GM12865 (cell line): Measurements from ENCODE around the gene RTTN.
"Not testable (repeated sequence)": the region's sequence is repeated elsewhere in the genome, so short reads cannot be mapped to it uniquely, and the experiment has no call there.

ENCODE experiments used
- DNase-seq: peaks from one replicate; pipeline ENCODE4 v3.0.0; 2010; ENCODE audit warnings: low read depth
- H3K4me3 ChIP-seq: 2 replicates; pipeline ENCODE4 v1.5.1; 2011; ENCODE audit warnings: mild to moderate bottlenecking, low read depth, low read length, control low read depth
- TF ChIP-seq, protein P1 (sequence below): IDR thresholded peaks from 2 replicates; pipeline ENCODE4 v1.5.1; 2011; ENCODE audit warnings: low read length, control low read depth, low read depth, inconsistent platforms; ENCODE audit not compliant: insufficient read depth; ENCODE audit errors: missing control alignments

RTTN gene

DNA sequence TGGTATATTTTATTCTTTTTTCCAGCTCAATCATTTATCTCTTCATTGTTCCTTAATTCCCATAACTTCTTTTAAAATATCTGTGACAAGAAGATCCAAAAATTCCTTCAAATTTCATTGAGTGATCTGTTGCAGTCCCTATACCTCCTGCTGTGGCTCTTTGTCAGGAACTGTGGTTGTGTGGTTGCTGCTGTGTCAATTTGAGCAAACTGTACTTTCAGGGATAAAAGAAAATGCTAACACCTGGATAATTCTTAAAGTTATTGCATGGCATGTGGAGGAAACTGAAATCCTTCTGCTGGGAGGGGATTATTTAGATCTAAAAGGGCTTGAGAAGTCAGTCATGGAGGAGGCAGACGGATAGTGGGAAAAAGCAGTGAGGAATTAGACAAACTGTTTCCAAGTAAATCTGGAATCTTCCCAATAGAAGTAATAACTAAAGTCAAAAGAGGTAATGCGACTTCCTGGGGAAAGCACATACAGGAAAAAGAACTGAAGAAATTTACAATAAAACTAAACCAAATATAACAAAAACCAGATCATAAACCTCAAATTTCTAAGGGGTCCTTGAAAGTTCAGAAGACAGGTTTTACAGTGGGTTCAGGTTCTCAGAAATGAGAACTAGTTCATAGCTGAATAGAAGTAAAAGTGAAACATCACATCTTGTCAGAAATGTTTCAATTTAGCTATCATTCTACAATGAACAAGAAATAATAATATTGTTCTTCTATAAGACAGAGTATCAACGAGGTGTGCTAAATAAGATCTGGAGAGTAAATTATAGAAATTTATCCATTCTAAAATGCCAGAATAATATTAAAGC is 224.3 kb downstream of the RTTN start:
- DNase-seq: peak; percentile 25
- peak overlapping the region; percentile 9; the same call in 1 of the 2 replicates for H3K4me3 ChIP-seq
- TF ChIP-seq, protein P1, sequence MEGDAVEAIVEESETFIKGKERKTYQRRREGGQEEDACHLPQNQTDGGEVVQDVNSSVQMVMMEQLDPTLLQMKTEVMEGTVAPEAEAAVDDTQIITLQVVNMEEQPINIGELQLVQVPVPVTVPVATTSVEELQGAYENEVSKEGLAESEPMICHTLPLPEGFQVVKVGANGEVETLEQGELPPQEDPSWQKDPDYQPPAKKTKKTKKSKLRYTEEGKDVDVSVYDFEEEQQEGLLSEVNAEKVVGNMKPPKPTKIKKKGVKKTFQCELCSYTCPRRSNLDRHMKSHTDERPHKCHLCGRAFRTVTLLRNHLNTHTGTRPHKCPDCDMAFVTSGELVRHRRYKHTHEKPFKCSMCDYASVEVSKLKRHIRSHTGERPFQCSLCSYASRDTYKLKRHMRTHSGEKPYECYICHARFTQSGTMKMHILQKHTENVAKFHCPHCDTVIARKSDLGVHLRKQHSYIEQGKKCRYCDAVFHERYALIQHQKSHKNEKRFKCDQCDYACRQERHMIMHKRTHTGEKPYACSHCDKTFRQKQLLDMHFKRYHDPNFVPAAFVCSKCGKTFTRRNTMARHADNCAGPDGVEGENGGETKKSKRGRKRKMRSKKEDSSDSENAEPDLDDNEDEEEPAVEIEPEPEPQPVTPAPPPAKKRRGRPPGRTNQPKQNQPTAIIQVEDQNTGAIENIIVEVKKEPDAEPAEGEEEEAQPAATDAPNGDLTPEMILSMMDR: no peak

DNA sequence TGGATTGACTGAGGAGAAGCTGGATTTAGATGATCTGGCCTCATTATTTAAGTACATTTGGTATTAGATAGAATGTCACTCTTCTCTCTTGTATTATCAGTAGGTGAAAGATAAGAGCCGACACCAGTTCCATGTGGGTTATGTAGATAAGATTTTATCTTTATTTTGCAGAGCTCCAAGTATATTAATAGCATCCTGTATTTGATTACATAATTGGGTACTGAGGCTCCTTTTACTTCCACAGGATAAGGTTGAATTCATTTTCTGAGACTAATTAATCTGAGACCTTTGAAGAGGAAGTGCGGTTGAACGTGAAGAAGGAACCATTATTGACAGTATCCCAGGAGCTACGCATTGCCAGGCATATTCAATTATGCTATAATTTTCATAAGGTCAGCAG is 225.0 kb downstream of the RTTN start:
- no peak for DNase-seq
- TF ChIP-seq, protein P1: no peak
- H3K4me3 ChIP-seq: no peak overlapping the region

DNA sequence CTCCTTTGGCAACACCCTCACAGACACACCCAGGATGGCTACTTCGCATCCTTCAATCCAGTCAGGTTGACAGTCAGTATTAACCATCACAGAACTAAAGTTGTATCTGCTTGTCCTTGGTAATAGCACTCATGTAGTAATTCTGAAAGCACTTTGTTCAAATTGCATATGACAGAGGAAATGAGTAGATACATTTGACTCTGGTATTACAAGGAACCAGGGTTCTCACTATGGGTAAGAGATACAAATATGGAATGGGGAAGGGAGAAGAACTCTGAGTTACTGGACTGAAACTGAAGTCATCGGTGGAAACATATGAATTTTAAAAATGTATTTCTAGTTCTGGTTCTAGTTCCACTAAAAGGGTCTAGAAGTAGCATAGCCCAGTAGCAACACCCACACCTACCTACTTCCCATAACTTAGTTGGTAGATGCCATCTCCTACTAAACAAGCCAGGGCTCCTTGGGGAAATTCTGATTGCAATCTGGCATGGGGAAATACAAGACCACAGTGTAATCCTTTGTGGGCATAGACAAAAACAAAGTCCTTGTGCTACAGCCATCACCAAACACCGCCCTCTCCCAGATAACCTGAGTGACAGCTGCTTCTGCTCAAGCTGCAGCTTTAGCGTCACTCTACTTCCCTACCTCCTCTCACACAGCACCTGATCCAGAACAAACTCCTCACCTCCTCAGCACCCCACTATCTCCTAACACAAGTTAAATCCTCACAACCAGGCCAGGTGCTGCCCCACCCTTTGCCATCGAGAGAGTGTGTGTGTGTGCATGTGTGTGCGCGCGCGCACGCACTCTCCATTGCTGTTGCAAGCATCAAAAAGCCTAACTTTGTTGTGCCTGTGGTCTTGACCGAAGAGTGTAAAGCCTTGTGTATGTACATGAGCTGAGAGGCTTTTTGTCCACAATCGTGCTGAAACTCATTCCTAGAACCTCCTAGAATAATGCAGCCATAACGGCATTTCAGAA is 226.5 kb downstream of the RTTN start:
- peak; percentile 57 for DNase-seq
- H3K4me3 ChIP-seq: no peak overlapping the region
- TF ChIP-seq, protein P1: no peak

DNA sequence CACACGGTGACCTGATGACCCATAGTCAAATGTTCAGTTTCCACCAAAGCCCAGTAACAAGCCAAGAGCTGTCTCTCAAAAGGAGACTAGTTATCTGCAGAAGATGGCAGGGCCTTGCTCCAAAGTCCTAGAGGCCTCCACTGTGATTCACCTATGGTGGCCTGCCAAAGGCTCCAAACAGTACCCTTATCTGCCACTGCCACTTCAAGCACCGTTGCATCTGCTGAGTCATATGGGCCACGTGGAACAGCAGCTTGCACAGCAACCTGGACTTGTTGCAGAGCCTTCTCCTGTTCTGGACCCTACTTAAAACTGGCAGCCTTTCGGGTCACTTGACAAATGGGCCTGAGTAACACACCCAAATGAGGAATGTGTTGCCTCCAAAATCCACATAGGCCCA is 230.2 kb downstream of the RTTN start:
- not testable (repeated sequence) for H3K4me3 ChIP-seq, DNase-seq

DNA sequence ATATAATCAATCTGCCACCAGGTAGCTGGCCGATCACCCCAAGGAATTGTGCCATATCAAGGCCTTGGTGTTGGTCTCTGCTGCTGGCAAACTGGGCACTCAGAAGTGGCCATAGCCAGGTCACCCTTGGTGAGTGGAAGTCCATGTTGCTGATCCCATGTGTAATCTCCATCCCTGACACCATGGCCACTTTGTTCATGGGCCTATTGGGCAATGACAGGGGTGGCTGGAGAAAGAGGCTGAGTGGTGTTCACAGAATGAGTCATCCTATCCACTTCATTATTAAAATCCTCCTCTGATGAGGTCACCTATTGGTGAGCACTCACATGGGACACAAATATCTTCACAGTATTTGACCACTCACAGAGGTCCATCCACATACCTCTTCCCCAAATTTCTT is 231.1 kb downstream of the RTTN start:
- TF ChIP-seq, protein P1: no peak
- no peak overlapping the region for H3K4me3 ChIP-seq
- DNase-seq: no peak

DNA sequence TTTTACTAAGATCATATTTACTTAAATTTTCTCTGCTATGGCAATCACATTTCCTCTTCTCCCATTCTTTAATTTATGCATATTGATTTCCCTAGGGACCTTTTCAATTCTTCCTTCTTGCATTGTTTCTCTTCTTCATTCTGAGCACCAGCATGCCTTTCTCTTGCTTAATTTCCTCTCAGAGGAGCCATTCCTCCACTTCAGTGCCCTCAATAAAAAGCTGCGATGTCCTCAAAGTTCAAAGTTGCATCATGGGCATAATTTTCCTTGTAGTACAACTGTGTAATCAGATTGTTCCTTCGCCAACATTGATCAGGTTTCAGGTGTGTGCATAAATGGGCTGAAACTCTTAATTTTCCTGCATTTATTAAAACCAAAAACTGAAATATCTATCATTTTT is 236.0 kb downstream of the RTTN start:
- TF ChIP-seq, protein P1: no peak
- H3K4me3 ChIP-seq: no peak overlapping the region
- no peak for DNase-seq

DNA sequence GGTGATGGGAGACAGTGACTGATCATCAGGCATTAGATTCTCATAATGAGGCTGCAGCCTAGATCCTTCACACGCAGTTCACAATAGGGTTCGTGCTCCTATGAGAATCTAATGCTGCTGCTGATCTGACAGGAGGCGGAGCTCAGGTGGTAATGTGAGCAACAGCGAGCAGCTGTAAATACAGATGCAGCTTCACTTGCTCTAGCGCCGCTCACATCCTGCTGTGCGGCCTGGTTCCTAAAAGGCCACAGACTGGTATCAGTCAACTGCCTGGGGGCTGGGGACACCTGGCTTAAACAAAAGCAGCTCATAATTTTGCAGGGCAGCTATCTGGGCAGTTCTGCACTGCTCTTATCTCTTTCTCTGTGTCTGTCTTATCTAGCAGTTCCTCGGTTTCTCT is 237.4 kb downstream of the RTTN start:
- H3K4me3 ChIP-seq: no peak overlapping the region
- no peak for DNase-seq
- TF ChIP-seq, protein P1: no peak
